Endothelial cell of umbilical vein (primary cell): ENCODE results near the gene SCAF1. TPM values are rescaled to one million over a fixed set of nuclear protein-coding genes. Genes with fewer than 3 reads are reported as not detected.

Source experiments
- BruUV-seq: library from RNA; stranded (reverse); fragments of 400-500 nt; replicated peaks from 2 replicates; lab custom pipeline; 2021; lab: Mats Ljungman, UMichigan
- CTCF ChIA-PET: fragments of 300-600, 350-600 bp; sonication (Branson Sonifier 250); formaldehyde crosslinking; loops from one replicate; lab custom pipeline; 2021; ENCODE audit warnings: antibody characterized with exemption, inconsistent platforms; lab: Charles Lee
- POLR2A ChIA-PET: fragments of 300-600, 350-600 bp; sonication (Branson Sonifier 250); formaldehyde crosslinking; loops from one replicate; lab custom pipeline; 2021; ENCODE audit warnings: antibody characterized with exemption, inconsistent platforms; lab: Charles Lee
- DNase-seq: peaks from one replicate; pipeline ENCODE4 v3.0.0-alpha.2; 2011; ENCODE audit warnings: low read depth, low spot score
- FAIRE-seq: peaks from 2 replicates; lab custom pipeline; 2011; peaks lifted over from hg19 to GRCh38; lab: Jason Lieb, UNC
- H2AFZ ChIP-seq: 2 replicates; pipeline ENCODE4 v1.6.0; 2012; ENCODE audit warnings: low read depth, low read length, control low read depth, inconsistent platforms
- H3K27ac ChIP-seq: 2 replicates; pipeline ENCODE4 v1.5.1; 2011; ENCODE audit warnings: low read depth, mild to moderate bottlenecking, control low read depth, low read length, moderate library complexity; ENCODE audit not compliant: insufficient read depth
- H3K27me3 ChIP-seq, 2 experiments: 2 replicates each; pipeline versions ENCODE4 v1.6.0 to v1.6.1; 2011; ENCODE audit warnings: low read length in 2 of 2, mixed read lengths in 1 of 2; ENCODE audit not compliant: control insufficient read depth in 2 of 2, insufficient read depth in 2 of 2
- H3K36me3 ChIP-seq, 2 experiments: 2 replicates in 1 of 2; 3 replicates in 1 of 2; pipeline ENCODE4 v1.5.1; 2011; ENCODE audit warnings: low read length in 2 of 2, mild to moderate bottlenecking in 1 of 2, moderate library complexity in 1 of 2; ENCODE audit not compliant: control insufficient read depth in 2 of 2, insufficient read depth in 2 of 2; ENCODE audit errors: extremely low read depth in 1 of 2
- H3K4me1 ChIP-seq: 3 replicates; pipeline ENCODE4 v1.5.1; 2011; ENCODE audit warnings: mild to moderate bottlenecking, low read length; ENCODE audit not compliant: control insufficient read depth, insufficient read depth; ENCODE audit errors: extremely low read depth
- H3K4me2 ChIP-seq: 2 replicates; pipeline ENCODE4 v1.6.1; 2011; ENCODE audit warnings: low read length, control low read depth, mixed read lengths; ENCODE audit not compliant: insufficient read depth
- H3K4me3 ChIP-seq, 3 experiments: fragments of 200-600 bp in 1 of 3; sonication (generic), shearing (Covaris generic) in 1 of 3; replicated peaks in 1 of 3; 2 replicates each; pipeline ENCODE4 v1.5.1; 2011 to 2016; ENCODE audit warnings: control low read depth in 3 of 3, low read length in 3 of 3, mild to moderate bottlenecking in 2 of 3, inconsistent platforms in 1 of 3, low read depth in 1 of 3, moderate library complexity in 1 of 3; ENCODE audit not compliant: insufficient read depth in 1 of 3
- H3K79me2 ChIP-seq: 2 replicates; pipeline ENCODE4 v1.6.0; 2012; ENCODE audit warnings: low read length, inconsistent platforms; ENCODE audit not compliant: control insufficient read depth, insufficient read depth
- H3K9ac ChIP-seq: replicated peaks from 2 replicates; pipeline ENCODE3; 2011; ENCODE audit warnings: low read length, control low read depth; ENCODE audit not compliant: insufficient read depth; ENCODE audit errors: extremely low read depth
- H3K9me1 ChIP-seq: replicated peaks from 3 replicates; pipeline ENCODE4 v1.6.0; 2011; ENCODE audit warnings: mild to moderate bottlenecking, low read length; ENCODE audit not compliant: control insufficient read depth, insufficient read depth; ENCODE audit errors: extremely low read depth
- H3K9me3 ChIP-seq: replicated peaks from 2 replicates; pipeline ENCODE4 v1.5.1; 2012; ENCODE audit warnings: low read length, inconsistent platforms; ENCODE audit not compliant: control insufficient read depth, insufficient read depth
- H4K20me1 ChIP-seq: replicated peaks from 2 replicates; pipeline ENCODE3; 2011; ENCODE audit warnings: mild to moderate bottlenecking, low read length; ENCODE audit not compliant: control insufficient read depth, insufficient read depth; ENCODE audit errors: extremely low read depth
- EZH2 ChIP-seq: IDR thresholded peaks from 2 replicates; pipeline ENCODE4 v1.6.1; 2012; ENCODE audit warnings: borderline replicate concordance, low read depth, mild to moderate bottlenecking, moderate library complexity, low read length, inconsistent platforms; ENCODE audit not compliant: severe bottlenecking
- FOS ChIP-seq: IDR thresholded peaks from 2 replicates; pipeline ENCODE4 v1.6.1; 2011; ENCODE audit warnings: mild to moderate bottlenecking, low read length, moderate library complexity, borderline replicate concordance; ENCODE audit not compliant: insufficient read depth
- GATA2 ChIP-seq: IDR thresholded peaks from 2 replicates; pipeline ENCODE4 v1.7.0; 2011; ENCODE audit warnings: low read depth, mild to moderate bottlenecking, moderate library complexity, mixed read lengths, low read length; ENCODE audit not compliant: insufficient read length, insufficient read depth
- JUN ChIP-seq: IDR thresholded peaks from 2 replicates; pipeline ENCODE4 v1.6.1; 2011; ENCODE audit warnings: borderline replicate concordance, low read depth; ENCODE audit not compliant: insufficient read length, insufficient read depth
- MYC ChIP-seq: IDR thresholded peaks from one replicate; pipeline ENCODE4 v1.6.1; 2011; ENCODE audit warnings: mild to moderate bottlenecking, low read depth, low read length
- POLR2A ChIP-seq: IDR thresholded peaks from 2 replicates; pipeline ENCODE4 v1.6.1; 2012; ENCODE audit warnings: low read depth, mild to moderate bottlenecking, control low read depth, low read length
- POLR2AphosphoS5 ChIP-seq: IDR thresholded peaks from 2 replicates; pipeline ENCODE4 v1.6.1; 2012; ENCODE audit warnings: low read depth, mild to moderate bottlenecking, control low read depth, low read length, moderate library complexity; ENCODE audit not compliant: insufficient read depth
- dilution Hi-C: fragments of 300-500 bp; cut with MboI; formaldehyde crosslinking; loops from one replicate; pipeline ENCODE4 v1.15.0; 2019; ENCODE audit warnings: low sequenced_read_pairs; ENCODE audit not compliant: extremely low pct_ligation_motif_present
- intact Hi-C: fragments of 100-400 bp; cut with micrococcal nuclease; formaldehyde crosslinking; loops from one replicate; pipeline ENCODE4 v1.10.0; 2022
- polyA plus RNA-seq, 4 experiments: library from polyadenylated mRNA; depleted of rRNA in 3 of 4; stranded (reverse) in 3 of 4; unstranded in 1 of 4; fragments of >200 nt; gene quantifications; 2 replicates each; pipeline versions ENCODE4 v1.2.1 to v1.2.3, GENCODE V29; 2011 to 2012; ENCODE audit warnings: missing spikeins in 1 of 4
- total RNA-seq: library from RNA; stranded (reverse); gene quantifications from 2 replicates; pipeline ENCODE4 v1.2.3, GENCODE V29; 2021
- TF ChIP-seq, protein P1 (sequence below): IDR thresholded peaks from 2 replicates; pipeline ENCODE4 v1.6.1; 2011; ENCODE audit not compliant: insufficient read depth, insufficient read length
- TF ChIP-seq, protein P2 (sequence below), 2 donors: IDR thresholded peaks; 1 replicate in 1 of 2; 2 replicates in 1 of 2; pipeline ENCODE4 v1.5.1; 2011; ENCODE audit warnings: low read length in 2 of 2, mild to moderate bottlenecking in 2 of 2, moderate library complexity in 2 of 2, control low read depth in 1 of 2, inconsistent platforms in 1 of 2, low read depth in 1 of 2; ENCODE audit not compliant: insufficient read depth in 1 of 2; ENCODE audit errors: extremely low read depth in 1 of 2

The SCAF1 gene
- total and polyA plus RNA-seq, 2 donors (not counting 3 experiments of a cell fraction or from before 2014, with no cell fraction given), result 13.3 to 75.8 TPM

DNA sequence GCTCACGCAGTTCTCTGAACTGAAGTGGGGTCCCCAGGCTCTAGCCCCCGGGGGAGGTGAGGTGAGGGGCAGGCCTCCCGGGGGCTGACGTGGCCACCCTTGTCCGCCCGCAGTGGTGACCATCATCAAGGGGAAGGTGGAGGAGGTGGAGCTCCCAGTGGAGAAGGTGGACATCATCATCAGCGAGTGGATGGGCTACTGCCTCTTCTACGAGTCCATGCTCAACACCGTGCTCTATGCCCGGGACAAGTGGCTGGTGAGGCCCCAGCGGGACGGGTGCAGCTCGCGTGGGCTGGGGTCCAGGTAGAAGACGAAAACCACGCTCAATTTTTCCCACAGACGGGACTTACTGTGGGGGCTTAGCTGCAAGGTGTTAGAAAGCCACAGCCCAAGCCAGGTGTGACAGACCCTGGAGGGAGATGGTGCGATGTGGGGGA lies 41.8 kb downstream of the SCAF1 start:
- POLR2A ChIA-PET, result no interaction called here
- H3K4me3 ChIP-seq, result no peak overlapping the region
- no peaks in the 10 kb centered on the region for H3K9me3 ChIP-seq
- no peaks in the 10 kb centered on the region for H3K27me3 ChIP-seq
- BruUV-seq, result no TSS peak
- no peak overlapping the region for H2AFZ ChIP-seq
- no peaks in the 10 kb centered on the region for H3K9me1 ChIP-seq
- dilution Hi-C loops (no loop called here), intact Hi-C loops (no loop called here)
- H3K9ac ChIP-seq, result no peak overlapping the region
- H3K4me2 ChIP-seq, result no peak overlapping the region
- H3K79me2 ChIP-seq, result peaks cover 31% of the 10 kb centered on the region
- no peak overlapping the region for H3K27ac ChIP-seq
- DNase-seq (no peak), FAIRE-seq (no peak)
- CTCF ChIA-PET, result interaction anchor here (1.4 kb wide), 1 partner anchor 13 kb away, joined by 3 read pairs; no protein-coding TSS in a partner anchor
- TF ChIP-seq POLR2AphosphoS5, result no peak
- TF ChIP-seq, protein P1, sequence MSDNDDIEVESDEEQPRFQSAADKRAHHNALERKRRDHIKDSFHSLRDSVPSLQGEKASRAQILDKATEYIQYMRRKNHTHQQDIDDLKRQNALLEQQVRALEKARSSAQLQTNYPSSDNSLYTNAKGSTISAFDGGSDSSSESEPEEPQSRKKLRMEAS, result no peak
- TF ChIP-seq MYC, result no peak
- TF ChIP-seq POLR2A, result no peak
- no peak for TF ChIP-seq GATA2
- TF ChIP-seq JUN, result no peak
- TF ChIP-seq, protein P2, sequence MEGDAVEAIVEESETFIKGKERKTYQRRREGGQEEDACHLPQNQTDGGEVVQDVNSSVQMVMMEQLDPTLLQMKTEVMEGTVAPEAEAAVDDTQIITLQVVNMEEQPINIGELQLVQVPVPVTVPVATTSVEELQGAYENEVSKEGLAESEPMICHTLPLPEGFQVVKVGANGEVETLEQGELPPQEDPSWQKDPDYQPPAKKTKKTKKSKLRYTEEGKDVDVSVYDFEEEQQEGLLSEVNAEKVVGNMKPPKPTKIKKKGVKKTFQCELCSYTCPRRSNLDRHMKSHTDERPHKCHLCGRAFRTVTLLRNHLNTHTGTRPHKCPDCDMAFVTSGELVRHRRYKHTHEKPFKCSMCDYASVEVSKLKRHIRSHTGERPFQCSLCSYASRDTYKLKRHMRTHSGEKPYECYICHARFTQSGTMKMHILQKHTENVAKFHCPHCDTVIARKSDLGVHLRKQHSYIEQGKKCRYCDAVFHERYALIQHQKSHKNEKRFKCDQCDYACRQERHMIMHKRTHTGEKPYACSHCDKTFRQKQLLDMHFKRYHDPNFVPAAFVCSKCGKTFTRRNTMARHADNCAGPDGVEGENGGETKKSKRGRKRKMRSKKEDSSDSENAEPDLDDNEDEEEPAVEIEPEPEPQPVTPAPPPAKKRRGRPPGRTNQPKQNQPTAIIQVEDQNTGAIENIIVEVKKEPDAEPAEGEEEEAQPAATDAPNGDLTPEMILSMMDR (IDR thresholded peaks at IDR 0.05; ENCODE audit: extremely low read depth in 1 of 2, insufficient read depth in 1 of 2, low read depth in 1 of 2, low read length in 2 of 2), result no peak
- no peak for TF ChIP-seq FOS
- TF ChIP-seq EZH2, result no peak
- H3K36me3 ChIP-seq, result peaks cover 8 to 34% of the 10 kb centered on the region in 2 experiments
- peaks cover 32% of the 10 kb centered on the region for H3K4me1 ChIP-seq
- no peaks in the 10 kb centered on the region for H4K20me1 ChIP-seq
